ENCODE results near the gene USP47. TPM values are rescaled to one million over a fixed set of nuclear protein-coding genes. Genes with fewer than 3 reads are reported as not detected.

Gene USP47
- total RNA-seq, 1 experiment from 2014 or later: 39.2 TPM

DNA sequence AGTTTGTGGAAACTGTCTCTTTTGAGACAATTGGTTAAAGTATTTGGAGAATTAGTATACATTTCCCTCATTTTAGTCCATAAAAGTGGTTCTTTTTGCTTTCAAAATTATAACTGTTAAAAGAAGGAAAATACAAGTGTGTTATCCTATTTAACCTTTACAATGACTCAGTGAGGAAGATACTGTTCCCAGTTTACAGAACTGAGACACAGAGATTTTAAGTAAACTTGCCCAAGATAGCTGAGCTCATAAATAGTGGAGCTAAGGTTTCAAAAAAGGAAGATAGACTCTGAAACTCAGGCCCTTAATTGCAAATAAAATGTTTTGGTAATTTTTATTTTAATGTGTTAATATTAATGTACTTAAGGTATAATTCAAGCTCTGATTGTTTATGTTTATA is 107.7 kb downstream of the USP47 start:
- in situ Hi-C loops (cut with HindIII; ENCODE audit: low pct_unique_long_range_greater_than_20kb, low sequenced_read_pairs): no loop called here
- intact Hi-C loops (cut with micrococcal nuclease; ENCODE audit: unreplicated experiment): no loop called here
- Histone ChIP-seq H3K4me1 (ENCODE audit: control insufficient read depth, insufficient read depth, low read length) (peaks cover 2% of the 10 kb centered on the region; the same call in 1 of the 2 replicates), H3K36me3 (ENCODE audit: control insufficient read depth, insufficient read depth, low read length) (peaks cover 21% of the 10 kb centered on the region), H3K4me3 (ENCODE audit: low read depth in 2 of 2, low read length in 2 of 2) (no peak overlapping the region), H3K9me3 (ENCODE audit: control insufficient read depth, insufficient read depth, low read depth, low read length) (no peaks in the 10 kb centered on the region), H3K27ac (ENCODE audit: low read length) (no peak overlapping the region), H3K27me3 (ENCODE audit: control insufficient read depth, insufficient read depth, low read length) (no peaks in the 10 kb centered on the region)
- ChIA-PET CTCF (no interaction called here), POLR2A (no interaction called here)
- TF ChIP-seq, protein P1, sequence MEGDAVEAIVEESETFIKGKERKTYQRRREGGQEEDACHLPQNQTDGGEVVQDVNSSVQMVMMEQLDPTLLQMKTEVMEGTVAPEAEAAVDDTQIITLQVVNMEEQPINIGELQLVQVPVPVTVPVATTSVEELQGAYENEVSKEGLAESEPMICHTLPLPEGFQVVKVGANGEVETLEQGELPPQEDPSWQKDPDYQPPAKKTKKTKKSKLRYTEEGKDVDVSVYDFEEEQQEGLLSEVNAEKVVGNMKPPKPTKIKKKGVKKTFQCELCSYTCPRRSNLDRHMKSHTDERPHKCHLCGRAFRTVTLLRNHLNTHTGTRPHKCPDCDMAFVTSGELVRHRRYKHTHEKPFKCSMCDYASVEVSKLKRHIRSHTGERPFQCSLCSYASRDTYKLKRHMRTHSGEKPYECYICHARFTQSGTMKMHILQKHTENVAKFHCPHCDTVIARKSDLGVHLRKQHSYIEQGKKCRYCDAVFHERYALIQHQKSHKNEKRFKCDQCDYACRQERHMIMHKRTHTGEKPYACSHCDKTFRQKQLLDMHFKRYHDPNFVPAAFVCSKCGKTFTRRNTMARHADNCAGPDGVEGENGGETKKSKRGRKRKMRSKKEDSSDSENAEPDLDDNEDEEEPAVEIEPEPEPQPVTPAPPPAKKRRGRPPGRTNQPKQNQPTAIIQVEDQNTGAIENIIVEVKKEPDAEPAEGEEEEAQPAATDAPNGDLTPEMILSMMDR (IDR thresholded peaks at IDR 0.05): no peak
- TF ChIP-seq SIN3A (IDR thresholded peaks at IDR 0.05; ENCODE audit: borderline replicate concordance, insufficient read depth, low read depth, low read length) (no peak), POLR2AphosphoS5 (IDR thresholded peaks at IDR 0.05; ENCODE audit: low read depth, low read length) (no peak), TCF7L2 (IDR thresholded peaks at IDR 0.05; ENCODE audit: low read depth, low read length) (no peak)
- TF ChIP-seq, protein P2, sequence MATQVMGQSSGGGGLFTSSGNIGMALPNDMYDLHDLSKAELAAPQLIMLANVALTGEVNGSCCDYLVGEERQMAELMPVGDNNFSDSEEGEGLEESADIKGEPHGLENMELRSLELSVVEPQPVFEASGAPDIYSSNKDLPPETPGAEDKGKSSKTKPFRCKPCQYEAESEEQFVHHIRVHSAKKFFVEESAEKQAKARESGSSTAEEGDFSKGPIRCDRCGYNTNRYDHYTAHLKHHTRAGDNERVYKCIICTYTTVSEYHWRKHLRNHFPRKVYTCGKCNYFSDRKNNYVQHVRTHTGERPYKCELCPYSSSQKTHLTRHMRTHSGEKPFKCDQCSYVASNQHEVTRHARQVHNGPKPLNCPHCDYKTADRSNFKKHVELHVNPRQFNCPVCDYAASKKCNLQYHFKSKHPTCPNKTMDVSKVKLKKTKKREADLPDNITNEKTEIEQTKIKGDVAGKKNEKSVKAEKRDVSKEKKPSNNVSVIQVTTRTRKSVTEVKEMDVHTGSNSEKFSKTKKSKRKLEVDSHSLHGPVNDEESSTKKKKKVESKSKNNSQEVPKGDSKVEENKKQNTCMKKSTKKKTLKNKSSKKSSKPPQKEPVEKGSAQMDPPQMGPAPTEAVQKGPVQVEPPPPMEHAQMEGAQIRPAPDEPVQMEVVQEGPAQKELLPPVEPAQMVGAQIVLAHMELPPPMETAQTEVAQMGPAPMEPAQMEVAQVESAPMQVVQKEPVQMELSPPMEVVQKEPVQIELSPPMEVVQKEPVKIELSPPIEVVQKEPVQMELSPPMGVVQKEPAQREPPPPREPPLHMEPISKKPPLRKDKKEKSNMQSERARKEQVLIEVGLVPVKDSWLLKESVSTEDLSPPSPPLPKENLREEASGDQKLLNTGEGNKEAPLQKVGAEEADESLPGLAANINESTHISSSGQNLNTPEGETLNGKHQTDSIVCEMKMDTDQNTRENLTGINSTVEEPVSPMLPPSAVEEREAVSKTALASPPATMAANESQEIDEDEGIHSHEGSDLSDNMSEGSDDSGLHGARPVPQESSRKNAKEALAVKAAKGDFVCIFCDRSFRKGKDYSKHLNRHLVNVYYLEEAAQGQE (IDR thresholded peaks at IDR 0.05; ENCODE audit: insufficient read depth in 1 of 2, low read depth in 2 of 2, low read length in 1 of 2): no peak
- DNase-seq (ENCODE audit: low read depth, low spot score): no peak
- no peak for ATAC-seq
- no TSS peak for BruUV-seq (replicated peaks)

DNA sequence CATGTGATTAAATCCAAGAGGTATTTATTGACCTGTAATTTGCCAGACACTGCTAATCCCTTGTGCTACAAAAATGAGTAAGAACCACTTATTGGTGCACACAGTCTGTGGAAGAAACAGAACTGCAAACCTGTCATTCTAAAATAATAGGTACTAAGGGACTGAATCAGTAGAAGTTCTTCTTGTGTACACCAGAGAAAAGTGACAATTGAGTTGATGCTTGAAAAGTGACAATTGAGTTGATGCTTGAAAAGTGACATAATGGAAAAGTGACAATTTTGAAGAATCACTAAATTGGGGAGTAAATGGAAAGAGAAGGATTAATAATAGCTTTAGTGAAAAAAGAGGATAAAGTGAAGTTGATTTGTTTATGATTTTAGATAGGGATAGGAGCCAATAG is 110.3 kb downstream of the USP47 start:
- Histone ChIP-seq H3K4me3 (ENCODE audit: low read depth in 2 of 2, low read length in 2 of 2) (no peak overlapping the region), H3K27me3 (ENCODE audit: control insufficient read depth, insufficient read depth, low read length) (no peaks in the 10 kb centered on the region), H3K36me3 (ENCODE audit: control insufficient read depth, insufficient read depth, low read length) (peaks cover 40% of the 10 kb centered on the region), H3K4me1 (ENCODE audit: control insufficient read depth, insufficient read depth, low read length) (peaks cover 2% of the 10 kb centered on the region; the same call in 1 of the 2 replicates), H3K9me3 (ENCODE audit: control insufficient read depth, insufficient read depth, low read depth, low read length) (no peaks in the 10 kb centered on the region), H3K27ac (ENCODE audit: low read length) (no peak overlapping the region)
- DNase-seq (ENCODE audit: low read depth, low spot score) (no peak), ATAC-seq (no peak)
- intact Hi-C loops (cut with micrococcal nuclease; ENCODE audit: unreplicated experiment): no loop called here
- ChIA-PET POLR2A (no interaction called here), CTCF (no interaction called here)
- in situ Hi-C loops (cut with HindIII; ENCODE audit: low pct_unique_long_range_greater_than_20kb, low sequenced_read_pairs): no loop called here
- no TSS peak for BruUV-seq (replicated peaks)
- no peak for TF ChIP-seq SIN3A (IDR thresholded peaks at IDR 0.05; ENCODE audit: borderline replicate concordance, insufficient read depth, low read depth, low read length)
- TF ChIP-seq POLR2AphosphoS5 (IDR thresholded peaks at IDR 0.05; ENCODE audit: low read depth, low read length): no peak
- TF ChIP-seq, protein P2 (IDR thresholded peaks at IDR 0.05; ENCODE audit: insufficient read depth in 1 of 2, low read depth in 2 of 2, low read length in 1 of 2): no peak

Data from Panc1 (cell line).